NK-92 (cell line): ENCODE results near the gene RAB17.

Experiments
- DNase-seq: peaks from one replicate; lab custom pipeline; 2025; ENCODE audit not compliant: unreplicated experiment; lab: John Stamatoyannopoulos, UW

RAB17 gene

DNA sequence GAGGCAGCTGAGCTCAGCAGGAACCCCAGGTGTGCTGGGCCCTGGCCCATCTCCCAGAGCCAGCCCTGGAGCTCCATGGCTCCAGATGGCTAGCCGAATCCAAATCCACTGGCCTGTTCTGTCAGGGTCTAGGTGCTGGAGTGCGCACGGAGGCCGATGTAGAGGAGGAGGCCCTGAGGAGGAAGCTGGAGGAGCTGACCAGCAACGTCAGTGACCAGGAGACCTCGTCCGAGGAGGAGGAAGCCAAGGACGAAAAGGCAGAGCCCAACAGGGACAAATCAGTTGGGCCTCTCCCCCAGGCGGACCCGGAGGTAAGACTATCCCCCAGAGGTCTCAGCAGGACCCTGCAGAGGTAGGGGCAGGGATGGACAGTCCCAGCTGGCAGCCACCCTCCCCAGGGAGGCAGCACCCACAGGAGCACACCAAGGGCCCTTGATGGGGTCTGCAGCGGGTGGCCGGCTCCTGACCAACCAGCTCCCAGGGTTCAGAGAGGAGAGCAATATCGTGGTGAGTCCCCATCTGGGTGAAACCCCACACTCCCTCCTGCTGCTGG lies 50.2 kb downstream of the RAB17 start:
- DNase-seq = no peak

- no peak for DNase-seq
Observed at GRCh38 chr2:237539681-237540080, 50.9 kb downstream of the RAB17 start.

GRCh38 chr2:237538901-237539300 lies 51.6 kb downstream of the RAB17 start:
- no peak for DNase-seq

GRCh38 chr2:237538001-237538720 lies 52.4 kb downstream of the RAB17 start:
- DNase-seq = no peak

DNA sequence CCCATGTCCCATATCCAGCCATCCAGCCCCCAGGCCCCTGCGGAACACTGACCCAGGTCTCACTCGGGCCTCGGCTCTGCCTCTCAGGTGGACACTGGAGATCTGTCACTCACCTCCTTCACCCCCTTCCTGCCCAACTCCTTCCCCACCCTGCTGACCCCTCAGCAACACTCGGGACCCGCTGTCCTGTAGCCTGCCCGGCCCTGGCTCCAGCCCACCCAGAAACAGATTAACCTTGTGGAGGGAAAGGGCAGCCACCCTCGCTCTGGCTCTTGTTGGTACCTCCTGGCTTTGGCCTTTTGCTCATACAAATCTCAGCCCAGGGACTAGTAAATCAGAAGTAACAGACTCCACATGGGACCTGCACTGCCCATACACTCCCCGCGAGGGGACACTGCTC lies 53.9 kb downstream of the RAB17 start:
- no peak for DNase-seq

GRCh38 chr2:237536083-237536415 lies 54.5 kb downstream of the RAB17 start:
- no peak for DNase-seq

- DNase-seq = no peak
Observed at GRCh38 chr2:237535385-237536082, 55.0 kb downstream of the RAB17 start.

DNA sequence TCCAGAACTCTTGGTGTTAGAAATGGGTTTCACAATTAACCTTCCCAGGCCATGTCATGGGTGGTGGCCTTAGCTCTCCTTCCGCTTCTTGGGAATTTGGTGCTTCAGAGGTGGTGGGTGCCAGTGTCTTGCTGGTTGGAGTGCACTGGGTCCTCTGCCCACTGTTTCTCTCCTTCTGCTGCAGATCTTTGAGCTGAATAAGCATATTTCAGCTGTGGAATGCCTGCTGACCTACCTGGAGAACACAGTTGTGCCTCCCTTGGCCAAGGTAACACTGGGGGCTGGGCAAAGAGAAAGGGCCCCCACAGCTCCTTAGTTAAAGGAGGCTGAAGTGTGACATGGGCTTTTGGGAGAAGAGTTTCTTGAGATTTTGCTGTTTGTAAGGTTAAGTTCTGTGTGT lies 56.2 kb downstream of the RAB17 start:
- DNase-seq = no peak

- no peak for DNase-seq
Observed at GRCh38 chr2:237533668-237534161, 56.8 kb downstream of the RAB17 start.

GRCh38 chr2:237532160-237532559 lies 58.4 kb downstream of the RAB17 start:
- no peak for DNase-seq

- no peak for DNase-seq
Observed at GRCh38 chr2:237530472-237531433, 59.8 kb downstream of the RAB17 start.

GRCh38 chr2:237529452-237530402 lies 60.8 kb downstream of the RAB17 start:
- DNase-seq = no peak

DNA sequence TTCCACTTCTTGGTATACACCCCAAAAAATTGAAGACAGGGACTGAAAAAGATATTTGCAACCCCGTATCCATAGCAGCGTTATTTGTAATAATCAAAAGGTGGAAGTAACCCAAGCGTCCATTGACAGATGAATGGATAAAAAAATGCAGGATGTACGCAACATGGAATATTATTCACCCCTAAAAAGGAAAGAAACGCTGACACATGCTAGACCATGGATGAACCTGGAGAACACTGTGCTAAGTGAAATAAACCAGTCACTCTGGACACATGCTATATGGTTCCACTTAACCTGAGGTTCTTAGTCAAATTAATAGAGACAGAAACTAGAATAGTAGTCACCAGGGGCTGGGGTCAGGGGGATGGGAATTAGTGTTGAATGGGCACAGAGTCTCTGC lies 62.8 kb downstream of the RAB17 start:
- no peak for DNase-seq

DNA sequence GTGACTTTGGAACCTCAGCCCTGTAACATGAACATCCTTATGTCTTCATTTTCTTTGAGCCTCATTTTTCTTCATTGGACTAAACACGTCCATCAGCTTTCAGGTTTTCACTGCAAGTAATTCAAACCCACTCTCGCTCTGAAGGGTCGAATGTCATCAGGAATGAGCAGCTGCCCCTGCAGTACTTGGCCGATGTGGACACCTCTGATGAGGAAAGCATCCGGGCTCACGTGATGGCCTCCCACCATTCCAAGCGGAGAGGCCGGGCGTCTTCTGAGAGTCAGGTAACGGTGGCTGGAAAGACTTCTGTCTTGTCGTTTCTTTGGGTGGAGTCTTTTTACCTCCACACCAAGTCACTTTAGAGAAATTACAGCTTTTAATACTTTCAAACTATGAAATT lies 63.3 kb downstream of the RAB17 start:
- no peak for DNase-seq

DNA sequence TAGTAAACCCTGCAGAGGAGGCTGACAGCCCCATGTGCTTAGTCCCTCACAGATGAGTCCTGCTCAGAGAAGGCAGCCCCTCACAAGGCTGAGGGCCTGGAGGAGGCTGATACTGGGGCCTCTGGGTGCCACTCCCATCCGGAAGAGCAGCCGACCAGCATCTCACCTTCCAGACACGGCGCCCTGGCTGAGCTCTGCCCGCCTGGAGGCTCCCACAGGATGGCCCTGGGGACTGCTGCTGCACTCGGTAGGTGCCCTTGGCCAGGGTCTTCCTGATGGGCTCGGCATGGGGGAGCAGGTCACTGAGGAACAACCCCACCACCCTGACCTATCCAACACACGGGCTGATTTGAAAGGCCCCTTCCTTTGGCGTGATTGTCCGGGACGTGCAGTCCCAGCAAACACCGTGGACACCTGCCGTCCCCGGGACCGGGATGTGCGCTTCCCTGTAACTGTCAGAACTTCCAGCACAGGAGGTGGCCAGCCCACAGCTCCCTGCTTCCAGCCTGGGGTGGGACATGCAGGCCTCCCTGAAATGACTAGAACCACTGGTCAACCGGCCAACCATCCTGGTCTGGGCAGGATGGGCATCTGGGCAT lies 64.9 kb downstream of the RAB17 start:
- DNase-seq = no peak

GRCh38 chr2:237524631-237525030 lies 65.9 kb downstream of the RAB17 start:
- no peak for DNase-seq
